ENCODE results near the gene IGFBP5.

The IGFBP5 gene

DNA sequence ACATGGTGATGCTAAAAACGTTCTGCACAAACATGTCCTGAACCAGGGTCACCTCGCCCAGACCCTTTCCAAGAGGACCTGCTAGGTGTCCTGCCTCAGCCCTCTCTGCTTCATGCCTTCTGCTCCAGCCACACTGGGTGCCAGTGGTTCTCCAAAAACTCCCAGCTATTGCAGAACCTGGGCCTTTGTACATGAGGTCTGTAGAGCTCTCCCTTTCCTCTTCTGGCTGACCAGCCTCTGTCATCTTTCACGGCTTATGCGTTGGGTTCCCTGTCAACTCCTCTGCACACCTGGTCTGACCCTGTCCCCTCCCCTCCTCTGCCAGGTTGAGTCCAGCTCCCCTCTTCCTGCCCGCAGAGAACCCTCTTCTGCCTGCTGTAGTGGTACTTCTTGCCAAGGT, 35.5 kb upstream of the IGFBP5 start:
- DNase-seq (ENCODE audit: low read depth), result no peak
- no peak for TF ChIP-seq CTCF (IDR thresholded peaks at IDR 0.05; ENCODE audit: low read depth, low read length, missing control alignments)
- no peak overlapping the region for H3K4me3 ChIP-seq (ENCODE audit: low read depth, low read length)

DNA sequence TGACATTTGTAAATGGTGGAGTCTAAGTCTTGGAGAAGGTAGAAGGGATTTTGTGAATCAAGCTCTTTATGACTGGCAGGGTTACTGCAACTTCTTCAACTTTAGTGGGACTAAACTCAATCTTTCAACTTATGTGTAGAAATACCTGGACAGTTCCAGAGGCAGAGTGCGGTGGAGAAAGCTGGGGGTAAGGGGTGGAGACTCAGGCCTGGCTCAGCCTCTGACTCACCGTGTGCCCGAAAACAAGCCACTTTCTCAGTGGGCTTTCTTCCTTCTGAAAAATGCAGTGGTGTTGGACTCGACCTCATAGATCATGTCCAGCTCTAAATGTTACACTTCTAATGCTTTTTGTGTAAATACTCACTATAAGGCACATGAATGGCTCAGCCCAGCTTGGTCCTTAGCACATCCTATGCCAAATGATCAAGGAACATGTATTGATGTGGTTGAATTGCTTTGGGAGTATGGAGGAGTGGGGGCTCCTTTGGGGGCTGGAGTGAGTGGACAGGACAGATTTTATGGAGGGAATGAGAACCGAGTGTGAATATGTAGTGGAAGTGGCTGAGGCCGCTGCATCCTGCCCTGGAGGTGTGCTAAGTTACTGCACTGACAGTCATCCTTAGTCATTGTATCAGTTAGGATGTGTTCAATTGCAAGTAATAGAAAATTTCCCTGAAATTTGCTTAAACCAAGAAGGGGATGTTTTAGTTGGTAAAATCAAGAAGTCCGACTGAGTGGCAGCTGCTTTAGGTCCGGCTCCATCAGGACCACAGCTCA, 32.2 kb upstream of the IGFBP5 start:
- DNase-seq (ENCODE audit: low read depth), result no peak
- no peak overlapping the region for H3K4me3 ChIP-seq (ENCODE audit: low read depth, low read length)
- TF ChIP-seq CTCF (IDR thresholded peaks at IDR 0.05; ENCODE audit: low read depth, low read length, missing control alignments), result no peak

DNA sequence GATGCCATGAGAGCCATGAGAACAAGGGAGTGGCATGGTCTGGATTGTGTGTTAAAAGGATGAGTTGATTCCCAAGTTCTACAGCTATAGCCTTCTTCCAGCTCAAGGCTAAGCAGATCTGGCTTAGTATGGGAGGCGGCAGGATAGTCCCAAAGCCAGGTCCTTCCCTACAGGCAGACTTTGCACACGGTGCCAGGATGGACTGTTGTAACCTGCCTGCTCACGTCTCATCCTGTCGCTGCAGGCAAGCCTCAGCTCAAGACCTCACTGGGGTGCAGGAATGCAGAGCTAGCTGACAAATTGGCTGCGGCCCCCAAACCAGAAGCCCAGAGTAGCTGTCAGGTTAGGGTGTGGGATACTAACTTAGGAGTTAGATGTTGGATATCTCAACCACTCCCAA, 28.8 kb upstream of the IGFBP5 start:
- no peak for DNase-seq (ENCODE audit: low read depth)
- no peak overlapping the region for H3K4me3 ChIP-seq (ENCODE audit: low read depth, low read length)
- no peak for TF ChIP-seq CTCF (IDR thresholded peaks at IDR 0.05; ENCODE audit: low read depth, low read length, missing control alignments)

GRCh38 chr2:216721141-216721540, 25.8 kb upstream of the IGFBP5 start:
- H3K4me3 ChIP-seq (ENCODE audit: low read depth, low read length), result no peak overlapping the region
- TF ChIP-seq CTCF (IDR thresholded peaks at IDR 0.05; ENCODE audit: low read depth, low read length, missing control alignments), result no peak
- no peak for DNase-seq (ENCODE audit: low read depth)

- no peak overlapping the region for H3K4me3 ChIP-seq (ENCODE audit: low read depth, low read length)
- no peak for TF ChIP-seq CTCF (IDR thresholded peaks at IDR 0.05; ENCODE audit: low read depth, low read length, missing control alignments)
- DNase-seq (ENCODE audit: low read depth), result no peak
Measured at GRCh38 chr2:216720722-216721121, 25.4 kb upstream of the IGFBP5 start.

DNA sequence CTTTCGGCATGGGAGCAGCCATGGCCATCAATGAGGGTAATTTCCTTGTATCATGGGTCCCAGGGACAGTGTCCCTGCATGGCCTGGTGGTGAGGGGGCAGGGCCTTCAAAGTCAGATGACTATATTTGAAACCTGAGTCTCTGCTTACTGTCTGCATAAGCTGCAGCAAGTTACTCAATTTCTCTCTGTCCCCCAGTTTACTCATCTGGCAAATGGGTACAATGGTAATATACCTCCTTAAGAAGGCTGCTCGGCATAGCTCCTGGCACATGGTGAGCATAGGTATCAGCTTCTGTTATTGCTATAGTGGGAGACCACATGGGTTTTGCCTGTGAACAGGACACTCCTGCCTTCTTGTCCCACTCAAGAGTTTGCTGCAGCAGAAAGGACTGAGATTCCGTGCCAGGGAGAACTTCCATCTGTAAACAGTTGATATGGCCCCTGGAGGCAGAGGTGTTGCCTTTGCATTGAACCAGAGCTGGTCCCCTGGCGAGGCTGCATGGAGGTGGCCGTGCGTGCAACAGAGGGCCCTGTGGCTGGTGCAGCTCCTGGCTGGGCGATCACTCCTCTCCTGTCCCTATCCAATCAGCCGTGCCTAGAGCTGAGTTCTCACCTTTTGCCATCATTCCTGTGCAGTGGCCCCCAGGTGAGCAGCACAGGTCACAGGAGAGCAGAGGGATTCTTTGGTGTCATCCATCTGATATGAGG, 22.7 kb upstream of the IGFBP5 start:
- TF ChIP-seq CTCF (IDR thresholded peaks at IDR 0.05; ENCODE audit: low read depth, low read length, missing control alignments), result no peak
- no peak for DNase-seq (ENCODE audit: low read depth)
- H3K4me3 ChIP-seq (ENCODE audit: low read depth, low read length), result no peak overlapping the region

Measured in GM12864 (cell line).